Esophagus squamous epithelium (tissue), 4 donors: Measurements from ENCODE around the gene OR10J1.

ENCODE experiments used
- CTCF ChIP-seq, 6 experiments: fragments of 450-650 bp in 4 of 6; fragments of 200-600 bp in 2 of 6; sonication (generic) in 2 of 6; IDR thresholded peaks; one replicate each; pipeline ENCODE4 v1.5.1; 2016 to 2019; ENCODE audit warnings: antibody characterized with exemption in 6 of 6, mild to moderate bottlenecking in 4 of 6, moderate library complexity in 4 of 6
- POLR2A ChIP-seq, 4 donors: fragments of 450-650 bp; IDR thresholded peaks; one replicate each; pipeline ENCODE4 v1.6.1; 2017; ENCODE audit warnings: antibody characterized with exemption in 4 of 4, mild to moderate bottlenecking in 4 of 4, moderate library complexity in 3 of 4

- no peak for TF ChIP-seq CTCF (IDR thresholded peaks at IDR 0.05)
- no peak for TF ChIP-seq POLR2A (IDR thresholded peaks at IDR 0.05)
Observed at GRCh38 chr1:159430985-159431384, 8.5 kb upstream of the OR10J1 start.
